H1 (cell line): ENCODE results near the gene RAB26. TPM values are rescaled to one million over a fixed set of nuclear protein-coding genes. Genes with fewer than 3 reads are reported as not detected.

Source experiments
- RNF2 ChIP-seq: fragments of 200-900, 300-1000 bp; sonication (generic); IDR thresholded peaks from 2 replicates; pipeline ENCODE4 v1.7.1; 2016; ENCODE audit warnings: borderline replicate concordance, low read depth, mild to moderate bottlenecking, antibody characterized with exemption, low read length; ENCODE audit not compliant: poor library complexity, severe bottlenecking; ENCODE audit errors: missing control alignments
- TAF7 ChIP-seq: optimal IDR thresholded peaks from 2 replicates; pipeline ENCODE3; 2011; ENCODE audit warnings: low read depth, mild to moderate bottlenecking, inconsistent platforms, low read length, moderate library complexity, borderline replicate concordance
- polyA plus RNA-seq, 7 experiments: library from polyadenylated mRNA; depleted of rRNA in 3 of 7; stranded (reverse) in 5 of 7; unstranded in 2 of 7; fragments of >200 nt in 5 of 7; fragments of 200-250 nt in 2 of 7; gene quantifications; 1 replicate in 5 of 7; 2 replicates in 1 of 7; 4 replicates in 1 of 7; pipeline versions ENCODE4 v1.2.1 to v1.2.3, GENCODE V29; 2011 to 2013; ENCODE audit warnings: missing spikeins in 2 of 7, mixed read lengths in 2 of 7
- total RNA-seq: library from RNA; stranded (reverse); fragmentation: NEBNext Ultra II Directional; extraction: Animal tissue kit (Norgen Biotek cat#: 25700); gene quantifications from 2 replicates; pipeline ENCODE4 v1.2.1, GENCODE V29; 2021
- TF ChIP-seq, protein P1 (sequence below): fragments of 300-600 bp; sonication (generic); IDR thresholded peaks from 2 replicates; pipeline ENCODE4 v1.7.1; 2012; ENCODE audit warnings: low read length, moderate library complexity, mild to moderate bottlenecking, inconsistent platforms; ENCODE audit not compliant: insufficient replicate concordance
- TF ChIP-seq, protein P2 (sequence below): IDR thresholded peaks from 2 replicates; pipeline ENCODE4 v1.6.1; 2012; ENCODE audit warnings: inconsistent platforms

Gene RAB26
- total and polyA plus RNA-seq, 2 of the 8 experiments (the other 6 are each of a cell fraction or from before 2014, with no cell fraction given) = 4.3 to 5.4 TPM

DNA sequence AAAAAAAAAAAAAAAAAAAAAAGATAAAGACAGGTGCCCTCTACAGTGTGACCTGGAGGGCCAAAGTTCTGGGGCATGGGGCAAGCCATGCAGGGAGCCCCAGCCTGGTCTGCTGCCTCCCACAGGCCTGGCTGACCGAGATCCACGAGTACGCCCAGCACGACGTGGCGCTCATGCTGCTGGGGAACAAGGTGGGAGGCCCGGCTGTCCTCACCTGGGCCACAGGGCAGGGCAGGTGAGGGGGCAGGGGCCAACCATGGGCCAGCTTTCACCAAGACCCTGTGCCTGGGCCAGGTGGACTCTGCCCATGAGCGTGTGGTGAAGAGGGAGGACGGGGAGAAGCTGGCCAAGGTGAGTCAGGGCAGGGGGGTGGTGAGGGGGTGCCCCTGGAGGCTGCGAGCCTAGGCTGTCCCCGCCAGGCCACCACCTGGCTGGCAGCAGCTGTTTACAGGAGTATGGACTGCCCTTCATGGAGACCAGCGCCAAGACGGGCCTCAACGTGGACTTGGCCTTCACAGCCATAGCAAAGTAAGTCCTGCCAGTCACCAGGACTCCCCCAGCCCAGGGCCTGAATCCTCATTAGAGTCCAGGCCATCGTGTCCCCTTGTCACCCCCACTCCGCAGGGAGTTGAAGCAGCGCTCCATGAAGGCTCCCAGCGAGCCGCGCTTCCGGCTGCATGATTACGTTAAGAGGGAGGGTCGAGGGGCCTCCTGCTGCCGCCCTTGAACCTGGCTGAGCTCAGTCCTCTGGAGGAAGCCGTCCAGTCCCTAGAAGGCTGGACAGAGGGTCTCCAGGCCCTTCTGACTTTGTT lies 4.5 kb downstream of the RAB26 start (continued):
- TF ChIP-seq, protein P1, sequence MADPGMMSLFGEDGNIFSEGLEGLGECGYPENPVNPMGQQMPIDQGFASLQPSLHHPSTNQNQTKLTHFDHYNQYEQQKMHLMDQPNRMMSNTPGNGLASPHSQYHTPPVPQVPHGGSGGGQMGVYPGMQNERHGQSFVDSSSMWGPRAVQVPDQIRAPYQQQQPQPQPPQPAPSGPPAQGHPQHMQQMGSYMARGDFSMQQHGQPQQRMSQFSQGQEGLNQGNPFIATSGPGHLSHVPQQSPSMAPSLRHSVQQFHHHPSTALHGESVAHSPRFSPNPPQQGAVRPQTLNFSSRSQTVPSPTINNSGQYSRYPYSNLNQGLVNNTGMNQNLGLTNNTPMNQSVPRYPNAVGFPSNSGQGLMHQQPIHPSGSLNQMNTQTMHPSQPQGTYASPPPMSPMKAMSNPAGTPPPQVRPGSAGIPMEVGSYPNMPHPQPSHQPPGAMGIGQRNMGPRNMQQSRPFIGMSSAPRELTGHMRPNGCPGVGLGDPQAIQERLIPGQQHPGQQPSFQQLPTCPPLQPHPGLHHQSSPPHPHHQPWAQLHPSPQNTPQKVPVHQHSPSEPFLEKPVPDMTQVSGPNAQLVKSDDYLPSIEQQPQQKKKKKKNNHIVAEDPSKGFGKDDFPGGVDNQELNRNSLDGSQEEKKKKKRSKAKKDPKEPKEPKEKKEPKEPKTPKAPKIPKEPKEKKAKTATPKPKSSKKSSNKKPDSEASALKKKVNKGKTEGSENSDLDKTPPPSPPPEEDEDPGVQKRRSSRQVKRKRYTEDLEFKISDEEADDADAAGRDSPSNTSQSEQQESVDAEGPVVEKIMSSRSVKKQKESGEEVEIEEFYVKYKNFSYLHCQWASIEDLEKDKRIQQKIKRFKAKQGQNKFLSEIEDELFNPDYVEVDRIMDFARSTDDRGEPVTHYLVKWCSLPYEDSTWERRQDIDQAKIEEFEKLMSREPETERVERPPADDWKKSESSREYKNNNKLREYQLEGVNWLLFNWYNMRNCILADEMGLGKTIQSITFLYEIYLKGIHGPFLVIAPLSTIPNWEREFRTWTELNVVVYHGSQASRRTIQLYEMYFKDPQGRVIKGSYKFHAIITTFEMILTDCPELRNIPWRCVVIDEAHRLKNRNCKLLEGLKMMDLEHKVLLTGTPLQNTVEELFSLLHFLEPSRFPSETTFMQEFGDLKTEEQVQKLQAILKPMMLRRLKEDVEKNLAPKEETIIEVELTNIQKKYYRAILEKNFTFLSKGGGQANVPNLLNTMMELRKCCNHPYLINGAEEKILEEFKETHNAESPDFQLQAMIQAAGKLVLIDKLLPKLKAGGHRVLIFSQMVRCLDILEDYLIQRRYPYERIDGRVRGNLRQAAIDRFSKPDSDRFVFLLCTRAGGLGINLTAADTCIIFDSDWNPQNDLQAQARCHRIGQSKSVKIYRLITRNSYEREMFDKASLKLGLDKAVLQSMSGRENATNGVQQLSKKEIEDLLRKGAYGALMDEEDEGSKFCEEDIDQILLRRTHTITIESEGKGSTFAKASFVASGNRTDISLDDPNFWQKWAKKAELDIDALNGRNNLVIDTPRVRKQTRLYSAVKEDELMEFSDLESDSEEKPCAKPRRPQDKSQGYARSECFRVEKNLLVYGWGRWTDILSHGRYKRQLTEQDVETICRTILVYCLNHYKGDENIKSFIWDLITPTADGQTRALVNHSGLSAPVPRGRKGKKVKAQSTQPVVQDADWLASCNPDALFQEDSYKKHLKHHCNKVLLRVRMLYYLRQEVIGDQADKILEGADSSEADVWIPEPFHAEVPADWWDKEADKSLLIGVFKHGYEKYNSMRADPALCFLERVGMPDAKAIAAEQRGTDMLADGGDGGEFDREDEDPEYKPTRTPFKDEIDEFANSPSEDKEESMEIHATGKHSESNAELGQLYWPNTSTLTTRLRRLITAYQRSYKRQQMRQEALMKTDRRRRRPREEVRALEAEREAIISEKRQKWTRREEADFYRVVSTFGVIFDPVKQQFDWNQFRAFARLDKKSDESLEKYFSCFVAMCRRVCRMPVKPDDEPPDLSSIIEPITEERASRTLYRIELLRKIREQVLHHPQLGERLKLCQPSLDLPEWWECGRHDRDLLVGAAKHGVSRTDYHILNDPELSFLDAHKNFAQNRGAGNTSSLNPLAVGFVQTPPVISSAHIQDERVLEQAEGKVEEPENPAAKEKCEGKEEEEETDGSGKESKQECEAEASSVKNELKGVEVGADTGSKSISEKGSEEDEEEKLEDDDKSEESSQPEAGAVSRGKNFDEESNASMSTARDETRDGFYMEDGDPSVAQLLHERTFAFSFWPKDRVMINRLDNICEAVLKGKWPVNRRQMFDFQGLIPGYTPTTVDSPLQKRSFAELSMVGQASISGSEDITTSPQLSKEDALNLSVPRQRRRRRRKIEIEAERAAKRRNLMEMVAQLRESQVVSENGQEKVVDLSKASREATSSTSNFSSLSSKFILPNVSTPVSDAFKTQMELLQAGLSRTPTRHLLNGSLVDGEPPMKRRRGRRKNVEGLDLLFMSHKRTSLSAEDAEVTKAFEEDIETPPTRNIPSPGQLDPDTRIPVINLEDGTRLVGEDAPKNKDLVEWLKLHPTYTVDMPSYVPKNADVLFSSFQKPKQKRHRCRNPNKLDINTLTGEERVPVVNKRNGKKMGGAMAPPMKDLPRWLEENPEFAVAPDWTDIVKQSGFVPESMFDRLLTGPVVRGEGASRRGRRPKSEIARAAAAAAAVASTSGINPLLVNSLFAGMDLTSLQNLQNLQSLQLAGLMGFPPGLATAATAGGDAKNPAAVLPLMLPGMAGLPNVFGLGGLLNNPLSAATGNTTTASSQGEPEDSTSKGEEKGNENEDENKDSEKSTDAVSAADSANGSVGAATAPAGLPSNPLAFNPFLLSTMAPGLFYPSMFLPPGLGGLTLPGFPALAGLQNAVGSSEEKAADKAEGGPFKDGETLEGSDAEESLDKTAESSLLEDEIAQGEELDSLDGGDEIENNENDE = no peak
- TF ChIP-seq TAF7 (peak; percentile 58), RNF2 (no peak)
- TF ChIP-seq, protein P2, sequence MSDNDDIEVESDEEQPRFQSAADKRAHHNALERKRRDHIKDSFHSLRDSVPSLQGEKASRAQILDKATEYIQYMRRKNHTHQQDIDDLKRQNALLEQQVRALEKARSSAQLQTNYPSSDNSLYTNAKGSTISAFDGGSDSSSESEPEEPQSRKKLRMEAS = peak; percentile 17; the same call in 1 of the 2 replicates
